ENCODE data around the gene SORCS2. TPM values are rescaled to one million over a fixed set of nuclear protein-coding genes. Genes with fewer than 3 reads are reported as not detected.
"Not testable (repeated sequence)": the region's sequence is repeated elsewhere in the genome, so short reads cannot be mapped to it uniquely, and the experiment has no call there.

Gene SORCS2
- total RNA-seq, 2 donors from 2014 or later: 0.05 to 0.07 TPM

GRCh38 chr4:7154351-7154981 is 37.9 kb upstream of the SORCS2 start:
- Mint-ChIP-seq H3K27me3 (ENCODE audit: low read depth) (peaks cover 41% of the 10 kb centered on the region), H3K9me3 (no peaks in the 10 kb centered on the region), H3K27ac (no peak overlapping the region), H3K4me3 (no peak overlapping the region), H3K4me1 (ENCODE audit: low read depth) (no peaks in the 10 kb centered on the region), H3K36me3 (ENCODE audit: insufficient read depth in 2 of 2) (no peaks in the 10 kb centered on the region)
- ATAC-seq (replicated peaks in 1 of 2) (no peak), DNase-seq (no peak)

- no peak for DNase-seq
- ATAC-seq (replicated peaks in 1 of 2): no peak
- no peak overlapping the region for H3K27ac Mint-ChIP-seq
- H3K4me3 Mint-ChIP-seq: no peak overlapping the region
- H3K36me3 Mint-ChIP-seq (ENCODE audit: insufficient read depth in 2 of 2): no peaks in the 10 kb centered on the region
- H3K9me3 Mint-ChIP-seq: no peaks in the 10 kb centered on the region
- H3K27me3 Mint-ChIP-seq (ENCODE audit: low read depth): peaks cover 41% of the 10 kb centered on the region
- H3K4me1 Mint-ChIP-seq (ENCODE audit: low read depth): no peaks in the 10 kb centered on the region
Observed at GRCh38 chr4:7155590-7156071, 36.7 kb upstream of the SORCS2 start.

DNA sequence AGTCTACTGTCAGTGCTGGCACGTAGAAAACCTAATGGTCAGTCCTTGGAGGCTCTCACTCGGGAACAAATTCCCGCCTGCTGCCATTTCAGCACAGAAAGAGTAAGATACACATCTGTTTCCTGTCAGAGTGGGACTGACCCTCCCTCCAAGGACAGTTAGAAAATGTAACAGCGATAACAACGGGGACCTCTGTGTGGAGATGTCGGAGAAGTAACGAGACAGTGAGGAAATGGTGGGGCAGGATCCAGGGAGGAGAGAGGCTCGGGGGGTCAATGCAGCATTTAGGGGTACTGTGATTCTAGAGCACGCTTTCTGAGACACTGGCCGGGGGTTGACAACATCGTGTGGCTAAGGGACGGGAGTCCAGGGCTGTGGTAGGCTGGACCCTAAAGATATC is 36.0 kb upstream of the SORCS2 start:
- no peak overlapping the region for H3K27ac Mint-ChIP-seq
- ATAC-seq (replicated peaks in 1 of 2) (no peak), DNase-seq (no peak)
- H3K4me3 Mint-ChIP-seq: no peak overlapping the region
- H3K4me1 Mint-ChIP-seq (ENCODE audit: low read depth): no peaks in the 10 kb centered on the region
- H3K36me3 Mint-ChIP-seq (ENCODE audit: insufficient read depth in 2 of 2): no peaks in the 10 kb centered on the region
- no peaks in the 10 kb centered on the region for H3K9me3 Mint-ChIP-seq
- peaks cover 41% of the 10 kb centered on the region for H3K27me3 Mint-ChIP-seq (ENCODE audit: low read depth)

- Mint-ChIP-seq H3K27ac (no peak overlapping the region), H3K27me3 (ENCODE audit: low read depth) (peaks cover 41% of the 10 kb centered on the region), H3K4me1 (ENCODE audit: low read depth) (no peaks in the 10 kb centered on the region), H3K9me3 (no peaks in the 10 kb centered on the region), H3K36me3 (ENCODE audit: insufficient read depth in 2 of 2) (no peaks in the 10 kb centered on the region), H3K4me3 (no peak overlapping the region)
- DNase-seq: no peak
- no peak for ATAC-seq (replicated peaks in 1 of 2)
Observed at GRCh38 chr4:7156761-7157488, 35.4 kb upstream of the SORCS2 start.

GRCh38 chr4:7157666-7158065 is 34.7 kb upstream of the SORCS2 start:
- DNase-seq (no peak), ATAC-seq (replicated peaks in 1 of 2) (no peak)
- H3K27me3 Mint-ChIP-seq (ENCODE audit: low read depth): peaks cover 41% of the 10 kb centered on the region
- H3K36me3 Mint-ChIP-seq (ENCODE audit: insufficient read depth in 2 of 2): no peaks in the 10 kb centered on the region
- no peaks in the 10 kb centered on the region for H3K9me3 Mint-ChIP-seq
- no peaks in the 10 kb centered on the region for H3K4me1 Mint-ChIP-seq (ENCODE audit: low read depth)
- no peak overlapping the region for H3K27ac Mint-ChIP-seq
- H3K4me3 Mint-ChIP-seq: no peak overlapping the region

DNA sequence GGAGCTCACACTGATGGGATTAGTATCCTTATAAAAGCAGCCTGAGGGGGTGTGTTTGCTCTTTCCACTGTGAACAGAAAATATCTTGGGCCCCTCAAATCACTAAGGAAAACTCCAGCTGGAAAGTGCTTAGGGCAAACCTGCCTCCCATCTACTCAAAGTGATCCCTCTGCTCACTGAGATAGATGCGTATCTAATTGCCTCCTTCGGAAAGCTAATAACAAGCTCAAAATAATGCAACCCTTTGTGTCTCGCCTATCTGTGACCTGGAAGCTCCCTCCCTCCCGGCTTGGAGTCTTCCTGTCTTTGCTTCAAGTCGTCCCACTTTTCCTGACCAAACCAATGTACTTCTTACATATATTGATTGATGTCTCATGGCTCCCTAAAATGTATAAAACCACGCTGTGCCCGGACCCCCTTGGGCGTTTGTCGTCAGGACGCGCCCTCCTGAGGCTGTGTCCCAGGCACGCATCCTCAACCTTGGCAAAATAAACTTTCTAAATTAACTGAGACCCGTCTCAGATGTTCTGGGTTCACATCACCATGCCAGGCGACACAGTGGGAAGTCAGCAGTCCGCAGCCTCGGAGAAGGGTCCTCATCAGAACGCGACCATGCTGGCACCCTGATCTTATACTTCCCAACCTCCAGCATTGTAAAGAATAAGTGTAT is 34.1 kb upstream of the SORCS2 start:
- Mint-ChIP-seq H3K9me3 (no peaks in the 10 kb centered on the region), H3K27me3 (ENCODE audit: low read depth) (peaks cover 38% of the 10 kb centered on the region), H3K36me3 (ENCODE audit: insufficient read depth in 2 of 2) (no peaks in the 10 kb centered on the region), H3K4me3 (no peak overlapping the region), H3K27ac (no peak overlapping the region), H3K4me1 (ENCODE audit: low read depth) (no peaks in the 10 kb centered on the region)
- no peak for ATAC-seq (replicated peaks in 1 of 2)
- no peak for DNase-seq

DNA sequence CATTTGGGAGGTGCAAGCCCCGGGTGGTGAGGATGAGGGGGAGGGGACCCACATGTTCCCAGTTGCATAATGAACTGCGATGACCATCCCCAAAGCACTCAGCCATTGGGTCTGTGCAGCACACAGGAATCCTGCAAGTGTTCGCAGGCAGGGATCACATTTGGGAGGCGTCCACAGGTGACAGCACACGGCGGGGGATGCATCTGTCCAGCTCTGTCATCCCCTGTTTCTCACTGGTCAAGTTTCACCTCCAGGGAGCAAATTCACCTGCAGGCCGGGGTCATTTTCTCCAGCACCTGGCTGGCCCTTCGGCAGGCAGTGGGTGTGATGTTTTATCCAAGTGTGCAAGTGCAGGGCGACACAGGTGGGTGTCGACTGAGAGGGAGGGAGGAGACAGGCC is 33.3 kb upstream of the SORCS2 start:
- no peaks in the 10 kb centered on the region for H3K36me3 Mint-ChIP-seq (ENCODE audit: insufficient read depth in 2 of 2)
- ATAC-seq (replicated peaks in 1 of 2) (no peak), DNase-seq (no peak)
- H3K27ac Mint-ChIP-seq: no peak overlapping the region
- no peaks in the 10 kb centered on the region for H3K4me1 Mint-ChIP-seq (ENCODE audit: low read depth)
- no peaks in the 10 kb centered on the region for H3K9me3 Mint-ChIP-seq
- H3K27me3 Mint-ChIP-seq (ENCODE audit: low read depth): peaks cover 42% of the 10 kb centered on the region
- H3K4me3 Mint-ChIP-seq: no peak overlapping the region

DNA sequence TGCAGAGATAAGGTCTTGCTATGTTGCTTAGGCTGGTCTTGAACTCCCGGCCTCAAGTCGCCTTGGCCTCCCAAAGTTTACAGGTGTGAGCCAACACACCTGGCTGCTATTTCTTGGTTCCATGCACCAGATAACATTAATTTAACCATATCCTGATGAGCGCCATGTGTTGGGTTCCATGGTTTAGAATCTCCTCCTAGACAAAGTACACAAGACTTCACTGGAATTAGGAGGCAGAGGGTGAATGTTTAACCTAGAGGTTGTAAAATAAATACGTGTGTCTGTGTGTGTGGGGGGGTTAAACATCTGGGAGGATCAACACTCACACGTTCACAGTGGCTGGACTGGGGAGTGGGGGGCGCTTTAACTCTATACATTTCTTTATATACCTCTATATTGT is 32.4 kb upstream of the SORCS2 start:
- no peaks in the 10 kb centered on the region for H3K4me1 Mint-ChIP-seq (ENCODE audit: low read depth)
- no peak overlapping the region for H3K4me3 Mint-ChIP-seq
- no peak overlapping the region for H3K27ac Mint-ChIP-seq
- H3K9me3 Mint-ChIP-seq: no peaks in the 10 kb centered on the region
- peaks cover 41% of the 10 kb centered on the region for H3K27me3 Mint-ChIP-seq (ENCODE audit: low read depth)
- DNase-seq (no peak), ATAC-seq (replicated peaks in 1 of 2) (no peak)
- no peaks in the 10 kb centered on the region for H3K36me3 Mint-ChIP-seq (ENCODE audit: insufficient read depth in 2 of 2)

GRCh38 chr4:7160439-7160838 is 31.9 kb upstream of the SORCS2 start:
- H3K9me3 Mint-ChIP-seq: no peaks in the 10 kb centered on the region
- H3K27me3 Mint-ChIP-seq (ENCODE audit: low read depth): peaks cover 35% of the 10 kb centered on the region
- no peaks in the 10 kb centered on the region for H3K36me3 Mint-ChIP-seq (ENCODE audit: insufficient read depth in 2 of 2)
- no peaks in the 10 kb centered on the region for H3K4me1 Mint-ChIP-seq (ENCODE audit: low read depth)
- DNase-seq (no peak), ATAC-seq (replicated peaks in 1 of 2) (no peak)
- no peak overlapping the region for H3K4me3 Mint-ChIP-seq
- H3K27ac Mint-ChIP-seq: no peak overlapping the region

- Mint-ChIP-seq H3K27me3 (ENCODE audit: low read depth) (peaks cover 30% of the 10 kb centered on the region), H3K36me3 (ENCODE audit: insufficient read depth in 2 of 2) (no peaks in the 10 kb centered on the region), H3K27ac (no peak overlapping the region), H3K4me3 (no peak overlapping the region), H3K4me1 (ENCODE audit: low read depth) (no peaks in the 10 kb centered on the region), H3K9me3 (no peaks in the 10 kb centered on the region)
- ATAC-seq (replicated peaks in 1 of 2) (no peak), DNase-seq (no peak)
Observed at GRCh38 chr4:7160951-7161440, 31.3 kb upstream of the SORCS2 start.

DNA sequence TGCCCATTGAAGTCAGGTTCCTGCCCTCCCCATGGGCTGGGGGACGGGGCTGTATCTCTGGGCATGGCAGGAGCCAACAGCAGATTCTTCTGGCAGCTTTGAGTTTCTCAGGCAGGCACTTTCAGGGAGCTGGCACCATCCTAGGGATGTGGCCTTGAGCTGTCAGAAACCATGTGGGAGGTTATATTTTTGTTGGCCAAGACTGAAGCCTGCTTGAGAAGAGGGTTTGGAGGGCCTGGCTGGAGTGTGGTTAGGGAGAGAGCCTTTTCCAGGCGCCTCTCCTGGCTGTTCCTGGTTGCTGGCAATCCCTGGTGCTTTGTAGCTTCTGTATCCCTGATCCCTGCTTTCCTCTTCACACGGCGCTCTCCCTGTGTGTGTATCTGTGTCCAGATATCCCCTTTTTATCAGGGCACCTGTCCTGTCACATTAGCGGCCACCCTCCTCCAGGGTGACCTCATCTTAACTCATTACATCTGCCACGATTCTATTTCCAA is 30.6 kb upstream of the SORCS2 start:
- DNase-seq: no peak
- Mint-ChIP-seq H3K36me3 (ENCODE audit: insufficient read depth in 2 of 2) (no peaks in the 10 kb centered on the region), H3K4me1 (ENCODE audit: low read depth) (no peaks in the 10 kb centered on the region), H3K9me3 (no peaks in the 10 kb centered on the region), H3K27ac (no peak overlapping the region), H3K4me3 (no peak overlapping the region), H3K27me3 (ENCODE audit: low read depth) (peaks cover 22% of the 10 kb centered on the region)
- no peak for ATAC-seq (replicated peaks in 1 of 2)

GRCh38 chr4:7165056-7165873 is 27.1 kb upstream of the SORCS2 start:
- ATAC-seq (replicated peaks in 1 of 2); DNase-seq; H3K4me1 Mint-ChIP-seq (ENCODE audit: low read depth); H3K36me3 Mint-ChIP-seq (ENCODE audit: insufficient read depth in 2 of 2); H3K27ac Mint-ChIP-seq; H3K9me3 Mint-ChIP-seq; H3K4me3 Mint-ChIP-seq: not testable (repeated sequence)
- H3K27me3 Mint-ChIP-seq (ENCODE audit: low read depth): peaks cover 14% of the 10 kb centered on the region

GRCh38 chr4:7165874-7166201 is 26.5 kb upstream of the SORCS2 start:
- H3K4me3 Mint-ChIP-seq: no peak overlapping the region
- no peaks in the 10 kb centered on the region for H3K4me1 Mint-ChIP-seq (ENCODE audit: low read depth)
- H3K9me3 Mint-ChIP-seq: no peaks in the 10 kb centered on the region
- peaks cover 14% of the 10 kb centered on the region for H3K27me3 Mint-ChIP-seq (ENCODE audit: low read depth)
- ATAC-seq (replicated peaks in 1 of 2) (no peak), DNase-seq (no peak)
- no peak overlapping the region for H3K27ac Mint-ChIP-seq
- H3K36me3 Mint-ChIP-seq (ENCODE audit: insufficient read depth in 2 of 2): no peaks in the 10 kb centered on the region

Data from activated T-cell treated with anti-CD3 and anti-CD28 coated beads, Interleukin-2, amount 50 U/mL, for 72 hours (primary cell).